Colonic mucosa (tissue), 4 donors: ENCODE results near the gene PRKAG3. TPM values are rescaled to one million over a fixed set of nuclear protein-coding genes. Genes with fewer than 3 reads are reported as not detected.

Experiments used
- DNase-seq: peaks from one replicate; pipeline ENCODE4 v3.0.0-alpha.2; 2020
- H3K27ac ChIP-seq: fragments of 200-600 bp; one replicate; pipeline ENCODE4 v1.8.0; 2021
- H3K27me3 ChIP-seq: fragments of 200-600 bp; one replicate; pipeline ENCODE4 v1.8.0; 2021
- H3K36me3 ChIP-seq: fragments of 200-600 bp; one replicate; pipeline ENCODE4 v1.8.0; 2021
- H3K4me1 ChIP-seq: fragments of 200-600 bp; one replicate; pipeline ENCODE4 v1.8.0; 2021; ENCODE audit warnings: mild to moderate bottlenecking
- H3K4me3 ChIP-seq: fragments of 200-600 bp; one replicate; pipeline ENCODE4 v1.8.0; 2021
- H3K9ac ChIP-seq, 2 donors: one replicate each; pipeline ENCODE4 v1.7.0; 2013; ENCODE audit warnings: control low read depth in 2 of 2, low read depth in 2 of 2, low read length in 2 of 2
- H3K9me3 ChIP-seq: fragments of 200-600 bp; one replicate; pipeline ENCODE4 v1.8.0; 2021
- CTCF ChIP-seq: fragments of 200-600 bp; IDR thresholded peaks from one replicate; pipeline ENCODE4 v1.8.0; 2022; ENCODE audit warnings: antibody characterized with exemption, mild to moderate bottlenecking
- intact Hi-C: fragments of 100-400 bp; cut with DNase I; formaldehyde crosslinking; loops from one replicate; pipeline ENCODE4 v1.14.1; 2022
- total RNA-seq, 2 donors: library from RNA; stranded (reverse); fragmentation: NEBNext Ultra II Directional in 1 of 2; extraction: Animal tissue kit (Norgen Biotek cat#: 25700) in 1 of 2; gene quantifications; one replicate each; pipeline ENCODE4 v1.2.1, GENCODE V29; 2021
- donor health status: healthy.
- donor health status: DM: no; HTN: no; CAD: no.
- donor health status: DM: no; HTN: no; CAD: no.

Gene PRKAG3
- total RNA-seq, 2 donors from 2014 or later: not detected

GRCh38 chr2:218861645-218862318 is 30.2 kb upstream of the PRKAG3 start:
- Histone ChIP-seq H3K9ac (no peak overlapping the region), H3K4me1 (no peaks in the 10 kb centered on the region), H3K4me3 (no peak overlapping the region), H3K27ac (no peak overlapping the region), H3K27me3 (peaks cover 52% of the 10 kb centered on the region), H3K9me3 (no peaks in the 10 kb centered on the region), H3K36me3 (no peaks in the 10 kb centered on the region)
- intact Hi-C loops: no loop called here
- DNase-seq: no peak
- TF ChIP-seq CTCF: no peak

GRCh38 chr2:218860950-218861381 is 29.4 kb upstream of the PRKAG3 start:
- Histone ChIP-seq H3K4me1 (no peaks in the 10 kb centered on the region), H3K9ac (no peak overlapping the region), H3K36me3 (no peaks in the 10 kb centered on the region), H3K27me3 (peaks cover 52% of the 10 kb centered on the region), H3K27ac (no peak overlapping the region), H3K4me3 (no peak overlapping the region), H3K9me3 (no peaks in the 10 kb centered on the region)
- intact Hi-C loops: no loop called here
- no peak for DNase-seq
- no peak for TF ChIP-seq CTCF

- Histone ChIP-seq H3K9ac (peak overlapping the region in 1 of 2 donors; percentile 35), H3K27me3 (peaks cover 58% of the 10 kb centered on the region), H3K9me3 (no peaks in the 10 kb centered on the region), H3K4me3 (peak overlapping the region; percentile 7), H3K4me1 (no peaks in the 10 kb centered on the region), H3K27ac (no peak overlapping the region), H3K36me3 (no peaks in the 10 kb centered on the region)
- DNase-seq: no peak
- no peak for TF ChIP-seq CTCF
- intact Hi-C loops: no loop called here
Measured at GRCh38 chr2:218859988-218860831, 28.6 kb upstream of the PRKAG3 start.

GRCh38 chr2:218859556-218859987 is 28.0 kb upstream of the PRKAG3 start, which contains the start of gene WNT6:
Gene WNT6 (plus strand): TSS chr2:218859805. CDS start chr2:218860038, 233 bp downstream.
- intact Hi-C loops: no loop called here
- Histone ChIP-seq H3K27ac (no peak within 1 kb of the TSS), H3K36me3 (no peaks in the 10 kb centered on the region), H3K4me1 (no peaks in the 10 kb centered on the region), H3K4me3 (peak within 1 kb of the TSS; percentile 7), H3K27me3 (peaks cover 60% of the 10 kb centered on the region), H3K9ac (peak within 1 kb of the TSS in 1 of 2 donors; percentile 35), H3K9me3 (no peaks in the 10 kb centered on the region)
- TF ChIP-seq CTCF: no peak
- no peak for DNase-seq

- H3K9ac ChIP-seq: no peak overlapping the region
- no peak for DNase-seq
- H3K4me3 ChIP-seq: no peak overlapping the region
- intact Hi-C loops: no loop called here
- peaks cover 60% of the 10 kb centered on the region for H3K27me3 ChIP-seq
- H3K27ac ChIP-seq: no peak overlapping the region
- no peaks in the 10 kb centered on the region for H3K36me3 ChIP-seq
- H3K9me3 ChIP-seq: no peaks in the 10 kb centered on the region
- TF ChIP-seq CTCF: no peak
- H3K4me1 ChIP-seq: no peaks in the 10 kb centered on the region
Measured at GRCh38 chr2:218858671-218859555, 27.3 kb upstream of the PRKAG3 start.
